GM19099 (cell line): ENCODE results near the gene NALCN.

ENCODE experiments used
- POLR2A ChIP-seq: IDR thresholded peaks from 3 replicates; pipeline ENCODE4 v1.6.1; 2011; ENCODE audit warnings: low read depth; ENCODE audit not compliant: insufficient read length; ENCODE audit errors: extremely low read depth

Gene NALCN

DNA sequence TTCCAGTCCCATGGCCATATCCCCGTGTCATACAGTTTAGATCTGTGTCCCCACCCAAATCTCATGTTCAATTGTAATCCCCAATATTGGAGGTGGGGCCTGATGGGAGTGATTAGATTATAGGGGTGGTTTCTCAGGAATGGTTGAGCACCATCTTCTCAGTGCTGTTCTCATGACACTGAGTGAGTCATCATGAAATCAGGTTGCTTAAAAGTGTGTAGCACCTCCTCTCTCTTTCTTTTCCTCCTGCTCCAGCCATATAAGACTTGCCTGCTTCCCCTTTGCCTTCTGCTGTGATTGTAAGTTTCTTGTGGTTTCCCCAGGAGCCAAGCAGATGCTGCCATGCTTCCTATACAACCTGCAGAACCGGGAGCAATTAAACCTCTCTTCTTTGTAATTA, 197.8 kb downstream of the NALCN start:
- no peak for TF ChIP-seq POLR2A

DNA sequence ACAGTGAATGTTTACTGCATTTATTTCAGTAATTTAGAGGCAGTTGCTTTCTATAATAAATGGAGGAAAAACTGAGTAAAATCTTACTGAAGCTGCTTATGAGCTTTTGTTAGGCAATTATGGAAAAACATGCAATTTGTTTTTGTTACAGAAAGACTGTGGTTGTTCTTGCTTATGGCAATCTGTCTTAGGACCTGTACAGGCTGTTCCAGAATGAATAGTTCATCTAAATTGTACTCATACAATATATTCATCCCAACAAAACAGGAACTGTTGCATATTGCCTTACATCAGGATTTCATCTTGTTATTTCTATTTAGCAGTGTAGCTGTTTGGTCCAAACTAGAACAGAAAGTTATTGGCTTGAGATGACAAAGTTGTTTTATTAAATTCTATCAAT, 199.2 kb downstream of the NALCN start:
- TF ChIP-seq POLR2A, result no peak

DNA sequence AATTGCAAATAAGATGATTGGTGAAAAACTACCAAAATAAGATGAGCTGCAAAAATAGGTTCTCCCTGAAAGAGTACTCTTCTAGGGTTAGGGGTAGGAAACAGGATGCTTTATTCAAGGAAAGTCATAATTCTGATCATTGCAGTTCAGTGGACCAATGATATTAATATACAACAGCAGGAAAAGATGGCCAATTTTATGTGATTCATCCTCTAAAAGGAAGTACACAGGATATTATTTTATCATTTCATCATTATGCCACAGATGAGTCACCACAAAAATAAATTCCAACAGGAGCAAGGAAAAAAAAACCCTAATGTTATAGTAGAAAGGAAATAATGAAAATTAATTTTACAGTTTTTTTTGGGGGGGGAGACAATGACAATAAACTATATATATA, 205.0 kb downstream of the NALCN start:
- TF ChIP-seq POLR2A, result no peak

DNA sequence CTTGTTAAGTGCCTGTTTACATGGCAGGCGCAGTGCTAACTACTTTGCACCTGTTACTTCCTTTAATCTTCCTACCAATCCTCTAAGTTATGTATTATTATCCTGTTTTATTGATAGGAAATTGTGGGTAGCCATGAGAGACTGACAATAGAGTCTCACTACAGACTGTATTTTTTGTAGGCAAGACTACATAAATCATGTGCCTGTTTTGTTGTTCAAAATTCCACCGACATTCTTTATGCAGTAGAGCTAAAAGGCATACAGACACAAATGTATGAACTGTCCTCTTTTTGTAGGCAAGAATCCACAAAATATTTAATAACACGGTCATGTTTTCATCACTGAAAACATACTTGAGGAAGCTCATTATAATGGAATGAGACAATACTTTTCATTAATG, 205.5 kb downstream of the NALCN start:
- no peak for TF ChIP-seq POLR2A

DNA sequence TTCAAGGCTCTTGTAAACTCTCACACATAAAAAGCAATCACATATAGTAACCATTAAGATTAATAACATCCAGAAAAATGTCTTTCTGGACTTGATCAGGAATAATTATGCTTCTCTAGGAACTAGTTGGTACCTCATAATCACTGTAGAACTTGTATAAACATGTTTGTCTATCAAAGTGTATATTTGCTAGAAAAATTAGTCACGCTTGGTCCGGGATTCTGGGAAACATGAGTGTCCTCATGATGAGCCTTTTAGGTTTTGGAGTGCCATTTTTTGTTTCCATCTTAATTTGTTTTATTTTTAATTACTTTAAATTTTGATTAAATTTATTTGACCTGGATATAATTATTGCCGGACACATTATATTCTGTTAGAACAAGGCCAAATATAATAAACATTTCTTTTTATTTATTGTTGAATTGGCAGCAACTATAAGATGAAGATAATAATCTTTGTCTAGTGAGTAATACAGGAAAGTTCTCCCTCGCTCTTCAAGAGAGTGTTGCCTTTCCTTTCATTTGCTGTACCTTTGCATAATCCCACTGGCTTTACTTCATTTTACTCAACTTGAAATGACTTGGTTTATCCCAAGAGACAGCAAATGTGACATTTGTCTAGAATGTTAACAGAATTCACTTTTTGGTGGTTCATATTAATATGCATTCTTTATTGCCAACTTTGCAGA, 207.0 kb downstream of the NALCN start:
- no peak for TF ChIP-seq POLR2A

DNA sequence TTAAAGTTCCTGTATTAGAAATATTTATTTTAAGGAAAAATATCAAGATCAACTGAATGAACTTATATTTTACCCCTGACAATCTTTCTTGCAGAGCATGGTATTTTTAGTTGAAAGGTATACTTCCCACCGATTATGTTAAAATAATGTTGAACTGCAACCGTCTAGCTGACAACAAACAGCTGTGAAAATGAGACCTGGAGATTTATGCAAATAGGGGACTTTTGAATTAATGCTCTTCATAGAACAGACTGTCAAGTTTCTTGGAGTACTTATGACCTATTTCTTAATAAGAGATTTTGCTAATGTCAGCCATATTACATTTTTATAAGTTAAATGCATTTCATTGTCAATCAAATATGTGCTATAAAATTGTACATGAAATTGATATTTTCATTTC, 210.9 kb downstream of the NALCN start:
- TF ChIP-seq POLR2A, result no peak

DNA sequence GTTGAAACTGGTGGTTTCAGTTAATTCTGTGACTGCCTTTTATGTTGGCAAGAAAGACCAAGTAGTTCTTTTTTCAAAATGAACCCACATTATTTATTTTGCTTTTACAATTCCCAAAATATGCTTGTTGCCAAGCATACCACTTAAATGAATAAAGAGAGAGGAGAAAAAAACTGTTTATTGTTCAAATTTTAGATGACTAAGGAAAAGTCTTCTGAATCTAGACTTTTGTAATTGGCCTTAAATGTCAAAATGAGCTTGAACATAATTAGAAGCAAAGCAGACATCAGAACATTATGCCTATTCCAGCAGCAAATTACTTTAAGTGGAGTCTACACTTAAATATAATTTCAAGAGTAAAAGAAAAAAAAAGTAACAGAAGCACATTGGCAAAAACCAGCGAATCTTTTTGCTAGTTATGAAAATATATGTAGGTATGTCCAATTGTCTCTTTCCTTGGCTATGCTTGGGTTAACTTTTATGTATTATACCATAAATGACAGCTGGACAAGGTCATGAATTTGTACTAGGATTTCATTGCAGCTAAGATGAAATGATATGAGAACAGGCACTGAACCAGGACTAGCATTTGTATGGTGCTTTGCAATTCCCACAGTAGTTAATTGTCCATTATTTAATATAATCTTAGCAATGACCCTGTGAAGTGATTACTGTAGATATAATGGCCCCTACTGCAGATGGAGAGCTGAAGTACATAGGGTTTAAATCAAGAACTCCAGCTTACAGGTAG, 211.9 kb downstream of the NALCN start:
- no peak for TF ChIP-seq POLR2A

DNA sequence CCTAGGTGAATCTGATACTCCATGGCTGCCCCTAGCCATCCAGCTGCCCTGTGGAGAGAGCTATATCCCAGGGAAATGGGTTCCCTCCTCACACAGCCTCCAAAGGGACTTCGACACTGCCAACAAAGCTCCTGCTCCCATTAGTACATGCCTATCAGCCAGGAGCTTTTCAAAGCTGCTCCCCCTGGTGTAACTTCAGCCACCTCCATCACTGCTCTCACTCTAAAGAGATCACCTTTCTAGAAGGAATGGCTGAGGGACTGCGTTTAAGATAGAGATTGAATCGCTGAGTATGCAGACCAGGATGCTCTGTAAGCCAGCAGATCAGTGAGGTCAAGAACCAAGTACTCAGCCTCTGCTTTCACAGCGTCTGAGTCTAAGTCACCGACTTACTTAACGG, 213.7 kb downstream of the NALCN start:
- no peak for TF ChIP-seq POLR2A

DNA sequence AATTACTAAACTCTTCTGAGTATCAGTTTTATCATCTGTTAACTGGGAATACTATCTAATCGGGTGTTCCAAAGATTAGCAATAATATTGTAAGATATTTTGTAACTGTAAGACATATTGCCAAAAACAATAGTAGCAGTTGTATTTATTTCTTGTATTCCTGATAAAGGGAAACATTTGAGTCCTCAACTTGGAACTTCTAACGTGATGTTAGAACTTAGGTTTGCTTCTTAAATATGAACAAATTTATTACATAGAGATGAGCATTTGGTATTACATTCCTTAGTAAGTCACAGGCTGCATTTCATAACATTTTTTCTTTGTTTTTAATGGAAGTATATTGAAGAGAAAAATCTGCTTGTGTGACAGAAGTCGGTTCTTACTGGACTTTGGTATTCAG, 225.3 kb downstream of the NALCN start:
- TF ChIP-seq POLR2A, result no peak

DNA sequence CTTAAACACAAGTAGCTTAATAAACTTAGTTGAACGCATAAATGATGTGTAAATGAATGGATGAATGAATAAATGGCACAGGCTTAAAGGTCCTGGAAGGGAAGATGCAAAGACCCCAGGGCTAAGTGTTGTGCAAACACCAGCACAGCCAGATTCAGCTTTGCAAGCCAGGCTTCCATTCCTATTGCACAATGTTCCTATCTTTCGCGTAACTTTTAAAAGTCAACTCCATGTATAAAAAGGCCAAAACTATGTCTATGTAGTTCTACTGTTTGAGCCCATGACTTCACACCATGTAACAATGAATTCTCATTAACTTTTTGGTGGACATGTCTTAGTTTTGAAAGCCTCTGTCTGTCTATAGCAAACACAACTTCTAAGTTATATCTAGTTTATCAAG, 226.0 kb downstream of the NALCN start:
- no peak for TF ChIP-seq POLR2A

DNA sequence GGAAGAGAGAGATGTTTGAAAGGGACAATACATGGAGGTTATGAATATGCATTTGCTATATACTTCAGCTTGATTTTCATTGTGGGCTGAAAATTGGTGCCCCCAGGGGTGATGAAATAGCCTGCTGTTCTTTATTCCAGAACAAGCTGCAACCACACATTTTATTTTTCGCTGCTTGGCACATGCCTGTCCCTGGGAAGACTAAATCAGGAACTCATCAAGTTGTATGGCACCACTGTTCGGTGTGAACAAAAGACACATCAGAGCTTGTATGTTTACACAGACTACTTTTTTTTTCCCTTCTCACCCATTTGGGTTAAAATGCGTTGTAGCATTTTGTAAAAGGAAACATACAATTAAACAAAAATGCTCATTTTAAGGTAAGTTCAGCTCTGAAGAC, 230.7 kb downstream of the NALCN start:
- no peak for TF ChIP-seq POLR2A

DNA sequence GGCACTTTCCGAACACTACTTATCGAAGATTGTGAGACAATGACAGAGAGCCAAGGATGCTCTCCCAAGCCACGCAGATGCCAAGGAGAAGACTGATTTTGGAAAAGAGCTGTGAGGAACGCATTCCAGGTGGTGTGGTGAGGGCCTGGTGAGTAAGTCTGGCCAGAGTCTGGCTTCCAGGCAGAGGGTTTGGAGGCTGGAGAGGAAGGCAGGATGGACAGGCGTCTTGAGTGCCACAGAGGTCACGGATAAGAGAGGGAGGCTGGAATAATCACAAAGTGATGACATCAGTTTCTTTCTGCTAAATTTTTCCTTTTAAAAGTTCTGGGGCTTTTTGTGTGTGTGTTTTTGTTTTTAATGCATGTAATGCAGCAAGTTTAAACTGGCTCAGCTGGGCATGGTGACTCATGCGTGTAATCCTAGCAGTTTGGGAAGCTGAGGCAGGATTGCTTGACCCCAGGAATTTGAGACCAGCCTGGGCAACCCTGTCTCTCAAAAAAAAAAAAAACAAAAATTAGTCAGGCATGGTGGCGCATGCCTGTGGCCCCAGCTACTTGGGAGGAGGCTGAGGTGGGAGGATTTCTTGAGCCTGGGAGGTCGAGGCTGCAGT, 235.1 kb downstream of the NALCN start:
- no peak for TF ChIP-seq POLR2A

DNA sequence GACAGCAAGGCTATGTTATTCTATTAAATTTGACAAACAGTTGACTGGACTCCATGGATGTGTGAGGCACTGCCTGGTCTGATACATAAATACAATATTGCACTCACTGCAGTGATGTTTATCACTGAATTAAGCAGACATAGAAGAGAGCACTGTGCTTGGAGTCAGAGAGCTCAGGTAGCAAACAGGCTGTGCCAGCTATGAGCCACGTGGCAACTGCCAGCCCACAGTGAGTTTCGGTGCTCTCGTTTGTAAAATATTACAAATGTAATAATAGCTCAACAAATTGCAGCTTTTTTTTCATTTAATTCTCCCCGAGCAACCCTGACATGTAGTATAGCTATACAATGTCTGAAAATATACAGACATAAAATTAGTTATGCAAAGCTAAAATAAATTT, 237.3 kb downstream of the NALCN start:
- no peak for TF ChIP-seq POLR2A

DNA sequence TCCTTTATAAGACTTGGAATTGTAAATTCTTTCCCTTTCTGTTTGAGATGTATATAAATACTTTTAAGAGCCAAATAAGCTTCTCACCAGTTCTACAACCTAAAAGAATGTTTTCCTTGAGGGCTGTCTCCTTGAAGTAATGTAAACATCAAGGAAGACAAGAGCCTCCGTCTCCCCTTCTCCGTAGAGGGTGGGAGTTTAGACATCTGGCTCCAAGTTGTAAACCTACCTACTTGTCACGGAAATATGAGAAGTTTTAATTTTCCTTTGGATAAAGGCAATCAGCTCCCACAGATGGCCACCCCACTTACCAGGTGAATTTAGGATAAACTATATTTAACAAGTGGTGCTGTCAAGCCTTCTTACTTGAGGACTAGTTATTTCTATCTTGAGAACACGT, 237.9 kb downstream of the NALCN start:
- TF ChIP-seq POLR2A, result no peak

DNA sequence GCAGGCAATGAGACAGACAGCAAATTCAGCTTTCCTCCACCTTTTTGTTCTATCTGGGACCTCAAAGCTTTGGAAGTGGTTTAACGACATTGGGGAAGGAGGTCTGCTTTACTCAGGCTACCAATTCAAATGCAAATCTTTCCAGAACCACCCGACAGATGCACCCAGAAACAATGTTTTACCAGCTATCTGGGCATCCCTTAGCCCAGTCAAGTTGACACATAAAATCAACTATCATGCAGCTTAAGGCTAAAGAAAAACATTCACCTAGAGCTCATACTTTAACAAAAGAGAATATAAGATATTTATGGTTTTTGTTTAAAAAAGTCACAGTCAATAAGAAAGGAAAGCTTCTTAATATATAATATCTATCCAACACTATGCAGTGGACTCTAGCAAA, 246.0 kb downstream of the NALCN start:
- no peak for TF ChIP-seq POLR2A

DNA sequence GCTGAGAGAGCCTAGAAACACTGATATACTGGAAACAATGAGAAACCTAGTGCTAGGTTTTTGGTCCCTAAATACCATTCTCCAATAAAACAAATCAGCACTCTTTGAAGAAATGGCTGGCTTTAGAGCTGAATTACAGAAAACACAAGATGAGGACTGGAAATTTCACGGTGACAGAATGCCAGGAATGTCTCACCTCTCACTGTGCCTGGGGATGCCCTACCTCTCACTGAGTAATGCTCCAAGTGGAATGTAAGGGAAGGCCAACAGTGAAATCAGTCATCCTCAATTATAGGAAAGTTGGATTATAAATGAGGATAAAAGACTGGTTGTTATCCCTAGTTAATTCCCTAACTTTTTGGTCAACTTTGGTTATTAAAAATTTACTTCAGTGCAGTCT, 259.0 kb downstream of the NALCN start:
- TF ChIP-seq POLR2A, result no peak
